ENCODE data around the gene NAALADL2. TPM values are rescaled to one million over a fixed set of nuclear protein-coding genes. Genes with fewer than 3 reads are reported as not detected.

The NAALADL2 gene
- total and polyA plus RNA-seq, 4 donors = 0.28 to 4.6 (median 3.1) TPM

GRCh38 chr3:175606650-175607318 lies 747.6 kb downstream of the NAALADL2 start:
- no peak for TF ChIP-seq RAD21 (IDR thresholded peaks at IDR 0.05)
- no peak for TF ChIP-seq SP1 (IDR thresholded peaks at IDR 0.05)
- no peak for TF ChIP-seq HNF4A (conservative IDR thresholded peaks at IDR 0.05)
- no peak for TF ChIP-seq NR2F2 (IDR thresholded peaks at IDR 0.05)
- TF ChIP-seq TAF1 (conservative IDR thresholded peaks at IDR 0.05) = no peak
- TF ChIP-seq FOXA1 (IDR thresholded peaks at IDR 0.05) = no peak
- TF ChIP-seq, protein P1, sequence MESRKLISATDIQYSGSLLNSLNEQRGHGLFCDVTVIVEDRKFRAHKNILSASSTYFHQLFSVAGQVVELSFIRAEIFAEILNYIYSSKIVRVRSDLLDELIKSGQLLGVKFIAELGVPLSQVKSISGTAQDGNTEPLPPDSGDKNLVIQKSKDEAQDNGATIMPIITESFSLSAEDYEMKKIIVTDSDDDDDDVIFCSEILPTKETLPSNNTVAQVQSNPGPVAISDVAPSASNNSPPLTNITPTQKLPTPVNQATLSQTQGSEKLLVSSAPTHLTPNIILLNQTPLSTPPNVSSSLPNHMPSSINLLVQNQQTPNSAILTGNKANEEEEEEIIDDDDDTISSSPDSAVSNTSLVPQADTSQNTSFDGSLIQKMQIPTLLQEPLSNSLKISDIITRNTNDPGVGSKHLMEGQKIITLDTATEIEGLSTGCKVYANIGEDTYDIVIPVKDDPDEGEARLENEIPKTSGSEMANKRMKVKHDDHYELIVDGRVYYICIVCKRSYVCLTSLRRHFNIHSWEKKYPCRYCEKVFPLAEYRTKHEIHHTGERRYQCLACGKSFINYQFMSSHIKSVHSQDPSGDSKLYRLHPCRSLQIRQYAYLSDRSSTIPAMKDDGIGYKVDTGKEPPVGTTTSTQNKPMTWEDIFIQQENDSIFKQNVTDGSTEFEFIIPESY (IDR thresholded peaks at IDR 0.05) = no peak
- no peak for TF ChIP-seq CTCF (IDR thresholded peaks at IDR 0.05; ENCODE audit: low read depth, low read length, missing input control)
- TF ChIP-seq, protein P2, sequence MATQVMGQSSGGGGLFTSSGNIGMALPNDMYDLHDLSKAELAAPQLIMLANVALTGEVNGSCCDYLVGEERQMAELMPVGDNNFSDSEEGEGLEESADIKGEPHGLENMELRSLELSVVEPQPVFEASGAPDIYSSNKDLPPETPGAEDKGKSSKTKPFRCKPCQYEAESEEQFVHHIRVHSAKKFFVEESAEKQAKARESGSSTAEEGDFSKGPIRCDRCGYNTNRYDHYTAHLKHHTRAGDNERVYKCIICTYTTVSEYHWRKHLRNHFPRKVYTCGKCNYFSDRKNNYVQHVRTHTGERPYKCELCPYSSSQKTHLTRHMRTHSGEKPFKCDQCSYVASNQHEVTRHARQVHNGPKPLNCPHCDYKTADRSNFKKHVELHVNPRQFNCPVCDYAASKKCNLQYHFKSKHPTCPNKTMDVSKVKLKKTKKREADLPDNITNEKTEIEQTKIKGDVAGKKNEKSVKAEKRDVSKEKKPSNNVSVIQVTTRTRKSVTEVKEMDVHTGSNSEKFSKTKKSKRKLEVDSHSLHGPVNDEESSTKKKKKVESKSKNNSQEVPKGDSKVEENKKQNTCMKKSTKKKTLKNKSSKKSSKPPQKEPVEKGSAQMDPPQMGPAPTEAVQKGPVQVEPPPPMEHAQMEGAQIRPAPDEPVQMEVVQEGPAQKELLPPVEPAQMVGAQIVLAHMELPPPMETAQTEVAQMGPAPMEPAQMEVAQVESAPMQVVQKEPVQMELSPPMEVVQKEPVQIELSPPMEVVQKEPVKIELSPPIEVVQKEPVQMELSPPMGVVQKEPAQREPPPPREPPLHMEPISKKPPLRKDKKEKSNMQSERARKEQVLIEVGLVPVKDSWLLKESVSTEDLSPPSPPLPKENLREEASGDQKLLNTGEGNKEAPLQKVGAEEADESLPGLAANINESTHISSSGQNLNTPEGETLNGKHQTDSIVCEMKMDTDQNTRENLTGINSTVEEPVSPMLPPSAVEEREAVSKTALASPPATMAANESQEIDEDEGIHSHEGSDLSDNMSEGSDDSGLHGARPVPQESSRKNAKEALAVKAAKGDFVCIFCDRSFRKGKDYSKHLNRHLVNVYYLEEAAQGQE (IDR thresholded peaks at IDR 0.05) = no peak
- no peak for TF ChIP-seq EGR1 (IDR thresholded peaks at IDR 0.05; ENCODE audit: low read depth in 2 of 2)
- TF ChIP-seq GABPA (IDR thresholded peaks at IDR 0.05 in 1 of 2, conservative IDR thresholded peaks at IDR 0.05 in 1 of 2) = no peak
- TF ChIP-seq JUND (IDR thresholded peaks at IDR 0.05) = no peak
- no peak for TF ChIP-seq HNF4G (IDR thresholded peaks at IDR 0.05)
- TF ChIP-seq, protein P3, sequence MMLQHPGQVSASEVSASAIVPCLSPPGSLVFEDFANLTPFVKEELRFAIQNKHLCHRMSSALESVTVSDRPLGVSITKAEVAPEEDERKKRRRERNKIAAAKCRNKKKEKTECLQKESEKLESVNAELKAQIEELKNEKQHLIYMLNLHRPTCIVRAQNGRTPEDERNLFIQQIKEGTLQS (IDR thresholded peaks at IDR 0.05) = no peak
- TF ChIP-seq, protein P4, sequence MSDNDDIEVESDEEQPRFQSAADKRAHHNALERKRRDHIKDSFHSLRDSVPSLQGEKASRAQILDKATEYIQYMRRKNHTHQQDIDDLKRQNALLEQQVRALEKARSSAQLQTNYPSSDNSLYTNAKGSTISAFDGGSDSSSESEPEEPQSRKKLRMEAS (IDR thresholded peaks at IDR 0.05) = no peak
- TF ChIP-seq YY1 (IDR thresholded peaks at IDR 0.05) = no peak
- TF ChIP-seq RXRA (IDR thresholded peaks at IDR 0.05) = no peak
- TF ChIP-seq FOXA2 (IDR thresholded peaks at IDR 0.05) = no peak
- H3K9me3 ChIP-seq (ENCODE audit: control insufficient read depth in 4 of 4, low read length in 3 of 4) = no peaks in the 10 kb centered on the region
- H3K4me1 ChIP-seq (ENCODE audit: control insufficient read depth in 4 of 4, insufficient read depth in 4 of 4, low read length in 3 of 4) = no peaks in the 10 kb centered on the region
- no peak overlapping the region for H3K9ac ChIP-seq (ENCODE audit: low read depth in 1 of 2, low read length in 2 of 2)
- H3K36me3 ChIP-seq (ENCODE audit: control insufficient read depth in 4 of 4, insufficient read depth in 3 of 4, low read depth in 1 of 4, low read length in 3 of 4) = no peaks in the 10 kb centered on the region
- no peaks in the 10 kb centered on the region for H3K27me3 ChIP-seq (ENCODE audit: control insufficient read depth in 4 of 4, insufficient read depth in 4 of 4, low read length in 3 of 4)
- WGBS = 93% methylated on average over 1 of the region's 1 CpG
- no peak overlapping the region for H3K27ac ChIP-seq (ENCODE audit: low read depth in 1 of 2, low read length in 2 of 2)
- no peak for DNase-seq (ENCODE audit: low spot score)
- H3K4me3 ChIP-seq (ENCODE audit: low read depth in 1 of 3, low read length in 3 of 3) = no peak overlapping the region

Data from liver (tissue), 9 donors.